ENCODE data around the gene BBS2.

The BBS2 gene

GRCh38 chr16:56470232-56470631 is 49.6 kb downstream of the BBS2 start (continued):
- no peak for TF ChIP-seq ZNF18 (tag by site-specific recombination; IDR thresholded peaks at IDR 0.05)
- no peak for TF ChIP-seq BCL6B (tag by site-specific recombination; IDR thresholded peaks at IDR 0.05)
- no peak for TF ChIP-seq GLIS1 (tag by site-specific recombination; IDR thresholded peaks at IDR 0.05)
- TF ChIP-seq ZNF174 (tag by site-specific recombination; IDR thresholded peaks at IDR 0.05): no peak
- TF ChIP-seq ZFP37 (tag by site-specific recombination; IDR thresholded peaks at IDR 0.05): no peak
- TF ChIP-seq ZNF843 (tag by site-specific recombination; IDR thresholded peaks at IDR 0.05): no peak
- TF ChIP-seq ZBTB10 (tag by site-specific recombination; IDR thresholded peaks at IDR 0.05): no peak
- TF ChIP-seq KLF16 (tag by site-specific recombination; IDR thresholded peaks at IDR 0.05): no peak

- Histone ChIP-seq H3K4me1 (ENCODE audit: control insufficient read depth, insufficient read depth, low read length) (no peaks in the 10 kb centered on the region), H3K27ac (ENCODE audit: extremely low read depth, low read depth, low read length) (no peak overlapping the region), H3K4me3 (ENCODE audit: low read depth, low read length) (no peak overlapping the region), H3K36me3 (ENCODE audit: control insufficient read depth in 2 of 2, insufficient read depth in 1 of 2, low read length in 2 of 2) (peaks cover 69 to 92% of the 10 kb centered on the region in 2 experiments), H3K9me3 (ENCODE audit: control insufficient read depth, insufficient read depth, low read depth, low read length) (no peaks in the 10 kb centered on the region)
- ChIA-PET CTCF (interaction anchor here (0.6 kb wide), 1 partner anchor 1883 kb away, joined by 4 read pairs; no protein-coding TSS in a partner anchor), POLR2A (no interaction called here)
- TF ChIP-seq PBX3 (CRISPR knock-in tag; IDR thresholded peaks at IDR 0.05) (no peak), ZNF677 (tag by site-specific recombination; IDR thresholded peaks at IDR 0.05) (no peak), KLF17 (tag by site-specific recombination; IDR thresholded peaks at IDR 0.05) (no peak)
Observed at GRCh38 chr16:56469748-56470147, 50.1 kb downstream of the BBS2 start.

GRCh38 chr16:56468800-56469199 is 51.0 kb downstream of the BBS2 start:
- H3K4me1 ChIP-seq (ENCODE audit: control insufficient read depth, insufficient read depth, low read length): no peaks in the 10 kb centered on the region
- ChIA-PET POLR2A (no interaction called here), CTCF (interaction anchor here (0.6 to 0.7 kb wide), 2 partner anchors 11 to 1868 kb away, joined by 3 to 4 read pairs; no protein-coding TSS in a partner anchor)
- no peak overlapping the region for H3K4me3 ChIP-seq (ENCODE audit: low read depth, low read length)
- no peaks in the 10 kb centered on the region for H3K9me3 ChIP-seq (ENCODE audit: control insufficient read depth, insufficient read depth, low read depth, low read length)
- peaks cover 66 to 94% of the 10 kb centered on the region in 2 experiments for H3K36me3 ChIP-seq (ENCODE audit: control insufficient read depth in 2 of 2, insufficient read depth in 1 of 2, low read length in 2 of 2)
- no peak overlapping the region for H3K27ac ChIP-seq (ENCODE audit: extremely low read depth, low read depth, low read length)
- TF ChIP-seq ZNF621 (tag by site-specific recombination; IDR thresholded peaks at IDR 0.05) (no peak), BCL11B (tag by site-specific recombination; IDR thresholded peaks at IDR 0.05; ENCODE audit: low read depth) (no peak), SCRT2 (tag by site-specific recombination; IDR thresholded peaks at IDR 0.05) (no peak), ZNF214 (tag by site-specific recombination; IDR thresholded peaks at IDR 0.05; ENCODE audit: borderline replicate concordance) (no peak), ZNF639 (tag by site-specific recombination; IDR thresholded peaks at IDR 0.05) (no peak), ZNF362 (tag by site-specific recombination; IDR thresholded peaks at IDR 0.05) (no peak), GLIS1 (tag by site-specific recombination; IDR thresholded peaks at IDR 0.05) (no peak), ZNF501 (tag by site-specific recombination; IDR thresholded peaks at IDR 0.05) (no peak), ZNF510 (tag by site-specific recombination; IDR thresholded peaks at IDR 0.05; ENCODE audit: insufficient replicate concordance) (no peak), ZNF335 (tag by site-specific recombination; conservative IDR thresholded peaks at IDR 0.05) (no peak), ZNF558 (tag by site-specific recombination; IDR thresholded peaks at IDR 0.05) (no peak), ZNF704 (tag by site-specific recombination; IDR thresholded peaks at IDR 0.05) (no peak)
